SKM-1 treated with dmso at 0.1 percent for 144 hours (cell line): ENCODE data around the gene RASD2.
"Not testable (repeated sequence)": the region's sequence is repeated elsewhere in the genome, so short reads cannot be mapped to it uniquely, and the experiment has no call there.

ENCODE experiments used
- DNase-seq: peaks from one replicate; lab custom pipeline; 2025; ENCODE audit not compliant: unreplicated experiment; lab: John Stamatoyannopoulos, UW

The RASD2 gene, protein sequence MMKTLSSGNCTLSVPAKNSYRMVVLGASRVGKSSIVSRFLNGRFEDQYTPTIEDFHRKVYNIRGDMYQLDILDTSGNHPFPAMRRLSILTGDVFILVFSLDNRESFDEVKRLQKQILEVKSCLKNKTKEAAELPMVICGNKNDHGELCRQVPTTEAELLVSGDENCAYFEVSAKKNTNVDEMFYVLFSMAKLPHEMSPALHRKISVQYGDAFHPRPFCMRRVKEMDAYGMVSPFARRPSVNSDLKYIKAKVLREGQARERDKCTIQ

DNA sequence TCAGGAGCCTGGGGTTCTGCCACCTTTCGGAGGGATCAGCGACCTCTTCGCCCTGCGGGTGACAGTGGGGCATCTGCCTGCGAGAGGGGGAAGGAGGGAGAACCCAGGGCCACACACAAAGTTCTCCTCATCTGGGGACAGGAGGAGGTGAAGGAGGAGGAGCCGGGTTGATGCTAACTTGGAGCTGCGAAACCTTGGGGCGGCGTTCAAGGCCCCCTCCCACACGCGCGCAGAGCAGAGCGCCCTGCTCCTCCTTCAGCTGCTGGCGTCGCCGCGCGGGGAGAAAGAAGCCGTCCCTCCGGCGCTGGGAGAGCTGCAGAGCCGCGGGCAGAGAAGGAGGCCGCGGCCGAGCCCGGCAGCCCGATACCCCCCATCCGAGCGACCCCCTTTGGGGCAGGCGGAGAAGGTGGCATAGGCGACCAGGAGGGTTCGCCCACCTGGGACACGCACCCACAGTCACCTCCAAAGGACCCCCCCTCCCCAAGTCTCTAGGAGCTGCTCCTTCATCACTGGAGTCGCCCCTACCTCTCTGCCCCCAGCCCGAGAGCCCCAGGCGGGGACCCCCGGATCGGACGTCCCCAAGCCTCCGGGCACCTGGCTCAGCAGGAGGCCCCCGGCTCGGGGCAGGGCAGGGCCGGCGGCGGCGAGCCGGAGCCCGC, at the start of gene RASD2:
RASD2 (plus strand) TSS at position 237 of the 659 bp plus-strand sequence. CDS start 5,979 bp downstream, outside the sequence.
- DNase-seq, result no peak

DNA sequence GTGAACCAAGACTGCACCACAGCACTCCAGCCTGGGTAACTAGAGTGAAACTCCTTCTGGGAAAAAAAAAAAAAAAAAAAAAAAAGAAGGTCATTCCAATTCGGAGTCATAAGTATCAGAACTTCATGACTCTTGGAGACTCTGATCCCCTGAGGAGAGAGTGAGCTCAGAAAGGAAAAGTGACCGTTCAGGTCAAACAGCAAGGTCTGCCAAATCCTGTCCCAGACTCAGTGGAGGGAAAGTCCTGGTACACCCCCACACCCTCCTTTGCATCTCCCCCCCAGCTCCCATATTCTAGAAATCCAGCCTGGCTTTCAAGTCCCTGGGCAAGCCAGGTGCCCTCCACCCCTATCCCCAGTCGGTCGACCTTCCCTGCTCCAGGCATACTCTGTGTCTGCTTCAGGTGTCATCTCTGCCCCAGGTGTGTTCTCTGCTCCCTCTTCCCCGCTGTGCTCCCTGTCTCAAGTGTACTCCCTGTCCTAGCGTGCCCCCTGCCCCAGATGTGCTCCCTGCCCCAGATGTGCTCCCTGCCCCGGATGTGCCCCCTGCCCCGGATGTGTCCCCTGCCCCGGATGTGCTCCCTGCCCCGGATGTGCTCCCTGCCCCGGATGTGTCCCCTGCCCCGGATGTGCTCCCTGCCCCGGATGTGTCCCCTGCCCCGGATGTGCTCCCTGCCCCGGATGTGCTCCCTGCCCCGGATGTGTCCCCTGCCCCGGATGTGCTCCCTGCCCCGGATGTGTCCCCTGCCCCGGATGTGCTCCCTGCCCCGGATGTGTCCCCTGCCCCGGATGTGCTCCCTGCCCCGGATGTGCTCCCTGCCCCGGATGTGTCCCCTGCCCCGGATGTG, 49.3 kb upstream of the RASD2 start:
- DNase-seq, result not testable (repeated sequence)

DNA sequence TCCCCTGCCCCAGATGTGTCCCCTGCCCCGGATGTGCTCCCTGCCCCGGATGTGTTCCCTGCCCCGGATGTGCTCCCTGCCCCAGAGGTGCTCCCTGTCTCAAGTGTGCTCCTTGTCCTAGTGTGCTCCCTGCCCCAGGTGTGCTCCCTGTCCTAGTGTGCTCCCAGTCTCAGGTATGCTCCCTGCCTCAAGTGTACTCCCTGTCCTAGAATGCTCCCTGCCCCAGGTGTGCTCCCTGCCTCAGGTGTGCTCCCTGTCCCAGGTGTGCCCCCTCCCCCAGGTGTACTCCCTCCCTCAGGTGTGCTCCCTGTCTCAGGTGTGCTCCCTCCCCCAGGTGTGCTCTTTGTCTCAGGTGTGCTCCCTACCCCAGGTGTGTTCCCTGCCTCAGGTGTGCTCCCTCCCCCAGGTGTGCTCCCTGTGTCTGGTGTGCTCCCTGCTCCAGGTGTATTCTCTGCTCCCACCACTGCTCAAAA, 48.7 kb upstream of the RASD2 start:
- DNase-seq, result no peak

DNA sequence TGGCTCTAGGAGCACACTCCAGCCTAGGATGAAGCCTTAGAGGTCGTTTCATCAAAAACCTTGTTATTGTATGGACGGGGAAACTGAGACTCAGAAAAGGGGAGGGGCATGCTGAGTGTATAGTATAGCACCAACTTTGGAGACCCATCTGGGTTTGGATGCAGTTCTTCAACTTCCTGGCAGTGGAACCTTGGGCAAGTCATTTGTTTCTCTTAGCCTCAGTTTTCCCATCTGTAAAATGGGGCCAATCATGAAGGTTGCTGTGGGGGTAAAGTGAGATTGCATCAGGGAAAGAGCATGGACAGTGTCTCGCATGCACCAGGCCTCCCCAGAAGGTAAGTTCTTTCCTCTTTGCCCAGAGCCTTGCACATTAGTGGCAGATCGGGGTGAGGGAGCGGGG, 47.6 kb upstream of the RASD2 start:
- no peak for DNase-seq

DNA sequence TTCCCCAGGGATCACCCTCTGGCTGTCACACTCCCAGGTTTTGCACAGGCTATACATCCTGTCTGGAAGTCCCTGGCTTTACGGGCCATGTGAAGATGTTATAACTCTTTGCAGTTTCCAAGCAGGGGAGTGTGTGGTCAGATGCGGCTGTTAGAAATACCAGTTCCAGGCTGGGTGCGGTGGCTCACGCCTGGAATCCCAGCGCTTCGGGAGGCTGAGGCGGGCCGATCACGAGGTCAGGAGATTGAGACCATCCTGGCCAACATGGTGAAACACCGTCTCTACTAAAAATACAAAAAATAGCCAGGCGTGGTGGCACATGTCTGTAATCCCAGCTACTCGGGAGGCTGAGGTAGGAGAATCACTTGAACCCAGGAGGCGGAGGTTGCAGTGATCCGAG, 44.9 kb upstream of the RASD2 start:
- not testable (repeated sequence) for DNase-seq

DNA sequence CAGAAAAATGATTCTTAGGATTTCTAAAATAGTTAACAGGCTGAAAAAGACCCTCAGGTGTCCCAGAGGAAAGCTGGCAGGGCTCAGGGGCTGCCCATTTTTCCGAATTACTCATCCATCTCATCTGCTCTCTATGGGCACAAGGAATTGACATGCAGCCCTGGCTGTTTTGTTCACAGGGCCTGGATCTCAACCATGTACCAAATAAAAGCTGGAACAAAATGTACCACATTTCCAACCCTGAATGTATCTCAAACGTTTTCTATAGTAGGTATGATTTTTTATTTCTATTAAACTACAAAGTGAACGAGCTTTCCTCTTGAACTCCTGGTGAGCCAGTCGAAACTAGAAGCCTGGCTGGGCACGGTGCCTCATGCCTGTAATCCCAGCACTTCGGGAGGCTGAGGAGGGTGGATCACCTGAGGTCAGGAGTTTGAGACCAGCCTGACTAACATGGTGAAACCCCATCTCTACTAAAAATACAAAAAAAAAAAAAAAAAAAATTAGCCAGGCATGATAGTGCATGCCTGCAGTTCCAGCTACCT, 43.8 kb upstream of the RASD2 start:
- DNase-seq, result no peak

DNA sequence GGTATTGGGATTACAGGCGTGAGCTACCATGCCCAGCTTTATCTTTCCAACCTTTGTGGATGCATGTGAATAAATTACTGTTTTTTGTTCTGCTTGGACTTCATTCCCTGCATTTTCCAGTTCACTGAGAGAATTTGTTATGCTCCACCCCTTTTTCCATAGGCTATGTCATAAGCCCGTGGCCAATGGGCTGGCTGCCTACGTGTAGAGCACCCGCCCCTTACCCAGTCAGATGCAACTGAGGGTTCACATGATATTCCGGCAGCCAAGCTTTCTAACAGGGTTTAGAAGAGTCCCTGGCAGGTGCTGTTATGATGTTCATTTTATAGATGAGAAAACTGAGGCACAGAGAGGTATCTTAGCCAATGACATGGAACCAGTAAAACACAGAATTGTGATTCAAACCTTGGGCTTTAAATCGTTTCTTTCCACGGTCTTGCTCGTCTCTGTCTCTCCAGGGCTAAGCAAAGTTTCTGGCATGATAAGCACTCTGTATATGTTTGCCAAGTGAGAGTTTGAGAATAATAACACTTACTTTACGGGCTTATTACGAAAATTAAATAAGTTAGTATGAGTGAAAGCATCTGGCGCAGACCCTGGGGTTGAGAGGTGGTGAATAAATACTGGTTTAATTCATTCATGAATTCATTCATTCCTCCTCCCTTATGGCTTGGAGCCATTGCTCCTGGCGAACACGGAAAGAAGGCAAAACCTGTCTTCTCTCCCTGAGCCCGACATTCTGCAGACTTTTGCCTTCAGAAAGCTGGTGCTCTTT, 42.4 kb upstream of the RASD2 start:
- no peak for DNase-seq

DNA sequence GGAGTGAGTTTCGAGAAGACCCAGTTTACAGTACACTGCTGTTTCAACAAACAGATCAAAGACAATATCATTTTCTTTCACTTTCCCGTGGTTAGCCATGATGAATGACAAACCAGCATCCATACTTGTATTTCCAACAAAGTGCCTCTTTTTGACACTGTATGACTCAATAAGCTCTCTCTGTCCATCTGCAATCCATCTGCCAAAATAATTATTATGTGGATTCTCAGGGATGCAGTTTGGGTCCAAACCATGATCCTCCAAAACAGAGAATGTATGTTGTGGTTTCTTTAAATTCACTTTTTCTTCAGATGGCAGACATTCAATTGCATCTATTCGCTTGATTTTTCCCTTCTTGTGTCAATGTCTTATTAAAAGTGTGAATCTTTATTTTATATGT, 37.8 kb upstream of the RASD2 start:
- DNase-seq, result no peak

DNA sequence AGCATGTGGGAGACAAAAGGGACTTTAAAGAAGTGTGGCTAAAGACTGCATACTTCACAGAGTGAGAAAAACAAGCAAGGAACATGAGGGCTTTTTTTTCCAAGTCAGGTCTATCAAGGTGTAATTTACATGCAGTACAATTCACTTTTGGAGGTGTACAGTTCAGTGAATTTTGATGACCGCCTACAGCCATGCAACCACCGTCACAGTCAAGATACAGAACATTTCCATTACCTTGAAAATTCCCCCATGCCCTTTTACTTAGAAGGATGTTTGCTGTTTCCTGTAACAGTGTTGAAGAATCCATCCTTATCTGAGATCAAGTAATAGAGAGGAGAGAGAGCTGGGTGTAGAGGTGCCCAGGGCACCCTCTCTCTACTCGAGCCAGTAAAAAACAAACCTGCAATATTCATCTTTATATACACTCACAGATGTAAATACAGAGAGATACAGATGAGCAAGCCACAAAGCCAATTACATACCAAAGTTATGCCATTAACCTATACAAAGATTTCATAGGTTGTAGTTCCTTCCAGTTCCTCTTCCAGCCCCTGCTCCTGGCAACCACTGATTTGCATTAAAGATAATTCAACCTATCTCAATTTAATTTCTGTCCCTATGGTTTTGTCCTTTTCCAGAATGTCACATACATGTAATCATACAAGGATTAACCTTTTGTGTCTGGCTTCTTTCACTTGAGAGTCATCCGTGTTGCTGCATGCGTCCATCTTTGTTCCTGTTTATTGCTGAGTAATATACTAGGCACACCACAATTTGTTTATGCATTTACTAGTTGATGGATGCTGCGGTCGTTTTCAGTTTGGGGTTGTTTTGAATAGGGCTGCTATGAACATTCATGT, 35.0 kb upstream of the RASD2 start:
- DNase-seq, result no peak

DNA sequence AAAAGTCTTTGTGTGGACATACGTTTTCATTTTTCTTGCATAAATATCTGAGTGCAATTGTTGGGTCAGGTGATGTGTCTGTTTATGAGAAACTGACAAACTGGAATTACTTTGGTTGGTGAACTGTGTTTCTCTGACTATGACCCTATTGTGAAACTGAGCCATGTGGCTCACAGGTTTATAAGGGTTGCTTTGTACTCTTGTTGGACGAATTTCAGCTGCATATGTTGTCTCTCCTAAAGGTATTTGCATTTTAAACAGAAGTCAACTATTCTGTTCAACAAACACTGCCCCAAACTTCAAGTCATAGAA, 34.4 kb upstream of the RASD2 start:
- no peak for DNase-seq

DNA sequence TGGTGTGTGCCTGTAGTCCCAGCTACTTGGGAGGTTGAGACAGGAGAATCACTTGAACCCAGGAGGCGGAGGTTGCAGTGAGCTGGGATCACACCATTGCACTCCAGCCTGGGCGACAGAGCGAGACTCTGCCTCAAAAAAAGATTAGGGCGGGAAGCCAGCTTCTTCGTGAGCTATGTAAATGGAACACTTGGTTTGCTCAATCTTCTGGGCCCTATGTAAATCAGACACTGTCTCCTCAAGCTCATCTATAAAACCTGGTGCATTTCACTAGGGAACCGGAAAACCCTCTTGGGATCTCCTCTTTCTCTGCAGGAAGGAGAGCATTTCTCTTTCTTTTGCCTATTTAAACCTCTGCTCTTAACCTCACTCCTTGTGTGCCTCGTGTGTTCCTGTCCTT, 32.8 kb upstream of the RASD2 start:
- DNase-seq, result not testable (repeated sequence)

DNA sequence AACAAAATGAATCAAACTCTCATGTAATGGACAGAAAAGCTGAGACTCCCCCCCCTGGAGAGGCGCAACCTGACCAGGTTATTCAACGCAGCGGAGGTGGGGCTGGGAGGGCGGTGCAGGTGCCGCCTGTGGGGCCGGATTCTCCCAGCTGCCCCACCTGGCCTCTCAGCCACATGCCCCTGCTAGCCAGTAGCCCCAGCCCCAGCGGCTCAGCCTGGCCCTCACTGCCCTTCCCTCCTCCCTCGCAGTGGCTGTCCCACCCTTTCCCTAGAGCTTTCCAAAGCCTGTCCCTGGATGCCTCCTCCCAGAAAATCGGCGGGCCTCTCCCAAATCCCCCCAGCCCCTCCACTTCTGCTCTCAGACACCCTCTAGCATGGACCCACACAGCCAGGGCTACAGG, 31.2 kb upstream of the RASD2 start:
- DNase-seq, result no peak

DNA sequence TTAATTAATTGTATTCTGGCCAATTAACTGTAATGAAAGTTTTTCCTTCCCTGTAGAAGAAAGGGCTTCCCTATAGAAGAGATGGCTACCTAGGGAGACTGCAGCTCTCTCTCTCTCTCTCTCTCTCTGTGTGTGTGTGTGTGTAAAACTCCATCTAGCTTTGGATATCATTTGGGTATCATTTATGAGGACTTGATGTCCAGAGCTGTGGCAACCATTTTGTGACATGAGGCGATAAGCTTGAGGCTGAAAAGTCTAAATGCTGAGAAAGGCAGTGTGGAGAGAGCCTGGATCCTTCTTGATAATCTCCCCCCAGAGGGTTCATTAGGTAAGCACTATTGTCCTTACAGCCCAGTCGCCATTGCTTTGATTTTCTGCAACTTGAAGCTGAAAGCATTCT, 30.7 kb upstream of the RASD2 start:
- DNase-seq, result no peak

DNA sequence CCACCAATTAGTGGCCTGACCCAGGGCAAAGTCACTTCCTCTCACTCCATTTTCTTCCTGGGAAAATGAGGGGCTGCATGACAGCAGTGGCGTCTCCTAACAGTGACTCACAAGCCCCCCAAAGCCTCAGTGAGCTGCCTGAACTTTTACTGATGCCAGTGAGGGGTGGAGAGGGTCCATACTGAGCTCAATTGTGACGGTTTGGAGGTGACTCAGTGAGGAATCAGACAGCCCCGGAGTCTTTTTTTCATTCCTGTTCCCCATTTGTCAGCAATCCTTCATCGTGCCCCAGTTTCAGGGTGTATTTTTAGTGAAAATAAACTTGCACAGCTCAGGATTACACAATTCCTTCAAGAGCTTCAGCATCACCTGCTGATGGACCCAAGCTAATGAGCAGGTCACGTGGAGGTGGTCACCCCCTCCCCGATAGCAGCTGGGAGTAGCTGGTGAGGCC, 30.1 kb upstream of the RASD2 start:
- DNase-seq, result no peak

DNA sequence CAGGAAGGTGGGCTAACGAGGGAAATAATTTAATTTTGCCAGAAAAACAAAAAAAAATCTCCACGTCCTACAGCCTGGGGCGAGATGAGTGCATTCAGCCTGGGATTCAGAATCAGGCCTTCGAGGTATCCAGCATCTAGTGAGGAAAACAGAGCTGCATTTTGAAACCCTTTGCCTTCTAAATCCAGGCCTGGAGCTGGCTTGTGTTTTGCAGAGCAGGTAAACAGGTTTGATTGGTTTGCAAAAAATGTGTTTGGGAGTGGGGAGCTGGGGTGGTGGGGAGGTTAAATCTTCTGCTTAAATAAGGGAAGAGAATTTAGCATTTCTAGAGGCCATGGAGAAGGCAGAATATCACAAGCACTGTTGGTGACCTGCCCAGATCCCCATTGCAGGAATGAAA, 29.7 kb upstream of the RASD2 start:
- no peak for DNase-seq

DNA sequence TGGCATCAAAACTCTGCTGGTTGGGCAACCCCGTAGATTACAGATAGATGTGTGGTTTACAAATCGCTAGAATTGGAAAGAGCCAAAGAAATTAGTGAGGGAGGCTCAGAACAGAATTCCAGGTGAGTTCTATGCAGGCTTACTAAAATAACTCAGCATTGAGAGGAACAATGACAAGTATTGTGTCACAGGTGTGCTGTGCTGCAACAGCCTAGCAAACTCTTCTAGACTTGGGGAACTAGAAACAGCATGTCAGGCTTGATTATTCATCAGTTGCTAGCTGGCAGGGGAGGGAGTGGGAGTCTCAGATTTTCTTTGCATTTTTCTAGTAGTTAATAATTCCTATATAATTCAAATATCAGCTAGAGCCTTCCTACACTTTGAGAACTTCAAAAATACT, 26.3 kb upstream of the RASD2 start:
- no peak for DNase-seq

DNA sequence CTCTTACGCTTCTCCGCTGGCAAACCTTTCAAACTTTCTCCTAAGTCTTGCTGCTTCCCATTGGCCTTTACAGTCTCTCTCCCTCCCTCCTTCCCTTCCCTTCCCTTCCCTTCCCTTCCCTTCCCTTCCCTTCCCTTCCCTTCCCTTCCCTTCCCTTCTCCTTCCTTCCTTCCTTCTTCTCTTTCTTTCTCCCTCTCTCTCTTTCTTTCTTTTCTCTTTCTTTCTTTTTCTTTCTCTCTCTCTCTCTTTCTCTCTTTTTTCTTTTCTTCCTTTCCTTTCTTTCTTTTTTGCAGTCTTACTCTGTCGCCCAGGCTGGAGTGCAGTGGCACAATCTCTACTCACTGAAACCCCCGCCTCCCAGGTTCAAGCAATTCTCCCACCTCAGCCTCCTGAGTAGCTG, 24.7 kb upstream of the RASD2 start:
- DNase-seq, result not testable (repeated sequence)

DNA sequence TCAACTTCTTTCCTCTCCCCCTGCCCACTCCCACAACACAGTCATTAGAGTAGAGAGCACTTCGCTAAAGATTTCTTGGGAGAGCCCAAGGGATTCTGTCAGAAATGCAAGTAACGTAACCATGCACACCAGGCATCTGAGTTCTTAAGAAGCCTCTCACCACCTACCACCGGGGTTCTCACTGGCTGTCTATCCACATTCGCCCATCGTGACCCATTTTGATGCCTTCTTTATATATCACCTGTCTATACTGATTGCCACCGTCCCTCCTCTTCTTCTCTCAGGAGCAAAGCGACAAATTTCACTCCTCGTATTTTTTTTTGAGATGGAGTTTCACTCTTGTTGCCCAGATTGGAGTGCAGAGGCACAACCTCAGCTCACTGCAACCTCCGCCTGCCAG, 23.9 kb upstream of the RASD2 start:
- no peak for DNase-seq

DNA sequence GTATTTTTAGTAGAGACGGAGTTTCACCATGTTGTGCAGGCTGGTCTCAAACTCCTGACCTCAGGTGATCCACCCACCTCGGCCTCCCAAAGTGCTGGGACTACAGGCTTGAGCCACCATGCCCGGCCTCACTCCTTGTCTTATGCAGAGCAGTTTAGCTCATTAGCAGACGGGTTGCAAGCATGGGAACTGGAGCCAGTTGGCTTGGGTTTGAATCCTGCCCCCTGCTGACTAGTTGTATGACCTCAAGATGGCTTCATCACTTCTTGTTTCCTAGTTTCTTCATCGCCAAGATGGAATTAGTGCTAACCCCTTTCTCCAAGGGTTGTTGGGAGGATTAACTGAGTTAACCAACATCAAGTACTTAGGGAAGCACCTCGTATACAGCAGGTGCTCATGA, 23.4 kb upstream of the RASD2 start:
- DNase-seq, result no peak
